ENCODE data around the gene CHCHD6. TPM values are rescaled to one million over a fixed set of nuclear protein-coding genes. Genes with fewer than 3 reads are reported as not detected.
A peak's percentile ranks its signal among the peaks of the same experiment; 100 is the strongest.

CHCHD6 gene, protein sequence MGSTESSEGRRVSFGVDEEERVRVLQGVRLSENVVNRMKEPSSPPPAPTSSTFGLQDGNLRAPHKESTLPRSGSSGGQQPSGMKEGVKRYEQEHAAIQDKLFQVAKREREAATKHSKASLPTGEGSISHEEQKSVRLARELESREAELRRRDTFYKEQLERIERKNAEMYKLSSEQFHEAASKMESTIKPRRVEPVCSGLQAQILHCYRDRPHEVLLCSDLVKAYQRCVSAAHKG
- 10 to 100 TPM in 2 of 4 donors, 1 to 10 TPM in 1, not detected in 1; 6.4 to 14.2 (median 10.3) TPM for total RNA-seq

DNA sequence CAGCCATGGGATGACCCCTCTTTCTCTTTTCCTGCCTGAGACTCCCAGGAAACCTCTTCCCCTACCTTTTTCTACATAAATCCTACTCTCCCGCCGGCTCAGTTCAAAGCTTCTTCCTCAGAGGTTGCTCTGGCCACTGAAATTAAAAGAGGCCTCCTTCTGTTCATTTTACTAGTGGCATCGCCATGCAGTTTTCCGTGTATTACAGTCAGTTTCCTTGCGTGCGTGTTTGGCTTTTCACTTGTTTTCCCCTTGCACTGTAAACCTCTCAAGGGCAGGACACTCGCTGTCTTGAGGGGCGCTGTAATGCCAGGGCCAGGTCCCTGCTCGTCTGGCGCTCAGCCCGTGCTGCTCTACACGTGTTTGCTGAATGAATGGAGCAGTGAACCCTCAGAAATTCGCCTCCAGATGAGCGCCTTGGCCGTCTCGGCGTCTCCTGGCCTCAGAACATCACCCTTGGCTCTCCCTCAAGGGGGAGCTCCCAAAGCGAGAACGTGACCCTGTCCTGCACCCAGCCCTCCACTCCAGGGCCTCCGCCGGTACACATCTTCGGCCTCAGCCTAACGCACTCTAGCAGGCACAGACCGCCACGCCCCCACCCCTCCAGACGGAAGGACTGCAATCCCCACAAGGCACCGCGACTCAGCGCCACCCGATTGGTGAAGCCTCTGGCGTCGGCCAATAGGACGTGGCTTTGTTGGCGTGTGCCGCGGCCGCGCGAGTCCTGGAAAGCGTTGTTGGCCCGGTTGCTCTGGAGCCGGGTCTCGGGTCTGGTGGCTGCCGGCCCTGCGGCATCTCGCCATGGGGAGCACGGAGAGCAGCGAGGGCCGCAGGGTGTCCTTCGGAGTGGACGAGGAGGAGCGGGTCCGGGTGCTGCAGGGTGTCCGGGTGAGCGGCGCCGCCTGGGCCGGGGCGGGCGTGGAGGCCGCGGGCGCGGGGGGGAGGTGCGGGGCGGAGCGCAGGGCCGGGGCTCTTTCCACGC lies at the start of gene CHCHD6:
Gene CHCHD6 (plus strand): TSS at position 729 of the 982 bp plus-strand sequence. CDS start 73 bp downstream, at position 802.
- H3K4me3 ChIP-seq: peak within 1 kb of the TSS; percentile 51 to 79
- peak; percentile 94 for DNase-seq
- H3K4me1 ChIP-seq: peaks cover 0 to 4% of the 10 kb centered on the region in 2 donors
- H3K27ac ChIP-seq: peak within 1 kb of the TSS in 1 of 2 donors; percentile 29
- H3K9me3 ChIP-seq: no peaks in the 10 kb centered on the region
- TF ChIP-seq, protein P1, sequence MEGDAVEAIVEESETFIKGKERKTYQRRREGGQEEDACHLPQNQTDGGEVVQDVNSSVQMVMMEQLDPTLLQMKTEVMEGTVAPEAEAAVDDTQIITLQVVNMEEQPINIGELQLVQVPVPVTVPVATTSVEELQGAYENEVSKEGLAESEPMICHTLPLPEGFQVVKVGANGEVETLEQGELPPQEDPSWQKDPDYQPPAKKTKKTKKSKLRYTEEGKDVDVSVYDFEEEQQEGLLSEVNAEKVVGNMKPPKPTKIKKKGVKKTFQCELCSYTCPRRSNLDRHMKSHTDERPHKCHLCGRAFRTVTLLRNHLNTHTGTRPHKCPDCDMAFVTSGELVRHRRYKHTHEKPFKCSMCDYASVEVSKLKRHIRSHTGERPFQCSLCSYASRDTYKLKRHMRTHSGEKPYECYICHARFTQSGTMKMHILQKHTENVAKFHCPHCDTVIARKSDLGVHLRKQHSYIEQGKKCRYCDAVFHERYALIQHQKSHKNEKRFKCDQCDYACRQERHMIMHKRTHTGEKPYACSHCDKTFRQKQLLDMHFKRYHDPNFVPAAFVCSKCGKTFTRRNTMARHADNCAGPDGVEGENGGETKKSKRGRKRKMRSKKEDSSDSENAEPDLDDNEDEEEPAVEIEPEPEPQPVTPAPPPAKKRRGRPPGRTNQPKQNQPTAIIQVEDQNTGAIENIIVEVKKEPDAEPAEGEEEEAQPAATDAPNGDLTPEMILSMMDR (IDR thresholded peaks at IDR 0.05): peak in 1 of 4 experiments; percentile 9
- no peak for TF ChIP-seq POLR2A (IDR thresholded peaks at IDR 0.05)
- no peaks in the 10 kb centered on the region for H3K27me3 ChIP-seq
- intact Hi-C loops (cut with DNase I; ENCODE audit: low total_unique reads): loop anchor here (5.0 kb wide), 1 partner anchor 278 kb away; the partner anchor contains the start of gene PLXNA1
- no peaks in the 10 kb centered on the region for H3K36me3 ChIP-seq

DNA sequence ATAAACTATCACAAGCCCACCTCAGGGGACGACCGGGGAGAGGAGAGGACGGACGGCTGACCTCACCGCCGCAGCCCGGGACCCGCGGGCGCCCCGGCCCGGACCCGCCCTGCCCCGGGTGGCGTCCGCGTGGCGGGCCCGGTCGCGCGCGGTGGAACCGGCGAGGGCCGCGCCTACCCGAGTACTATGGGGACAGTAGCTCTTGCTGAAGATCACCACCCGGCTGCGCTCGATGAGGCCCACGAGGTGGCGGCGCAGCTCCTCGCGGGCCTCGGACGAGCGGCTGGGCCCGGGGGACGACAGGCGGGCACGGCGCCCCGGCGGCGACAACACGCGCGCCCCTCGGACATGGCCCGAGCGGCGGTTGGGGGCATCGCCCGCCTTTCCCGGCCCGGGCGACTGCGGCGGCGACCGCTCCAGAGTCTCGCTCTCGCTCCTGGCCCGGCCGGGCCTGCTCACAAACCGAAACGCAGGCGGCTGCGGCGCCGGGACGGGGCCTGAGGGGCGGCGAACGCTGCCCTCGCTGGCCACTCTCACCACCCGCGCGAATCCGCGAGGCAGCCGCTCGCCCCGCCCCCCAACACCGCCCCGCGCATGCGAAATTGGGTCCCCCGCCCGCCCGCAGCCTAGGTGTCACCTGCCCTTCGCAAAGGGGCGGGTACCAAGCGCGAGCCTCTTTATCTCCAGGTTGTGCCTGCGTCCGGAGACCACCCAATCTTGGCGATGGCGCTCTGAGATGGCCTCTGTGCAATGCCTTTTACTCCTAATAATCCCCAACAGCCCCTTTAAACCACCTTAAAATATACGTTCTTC lies 49.3 kb upstream of the CHCHD6 start, which contains the start of gene TXNRD3:
Gene TXNRD3 (minus strand): TSS at position 554 of the 813 bp plus-strand sequence.
- Histone ChIP-seq H3K4me3 (peak within 1 kb of the TSS; percentile 40 to 83), H3K9me3 (no peaks in the 10 kb centered on the region), H3K27ac (peak within 1 kb of the TSS; percentile 78 to 84), H3K36me3 (no peaks in the 10 kb centered on the region), H3K4me1 (no peaks in the 10 kb centered on the region), H3K27me3 (no peaks in the 10 kb centered on the region)
- DNase-seq: peak; percentile 74 to 81
- TF ChIP-seq, protein P1 (IDR thresholded peaks at IDR 0.05): peak in 3 of 4 experiments; percentile 7 to 31 (median 10)
- peak; percentile 42 to 79 for TF ChIP-seq POLR2A (IDR thresholded peaks at IDR 0.05)
- intact Hi-C loops (cut with DNase I; ENCODE audit: low total_unique reads): no loop called here

DNA sequence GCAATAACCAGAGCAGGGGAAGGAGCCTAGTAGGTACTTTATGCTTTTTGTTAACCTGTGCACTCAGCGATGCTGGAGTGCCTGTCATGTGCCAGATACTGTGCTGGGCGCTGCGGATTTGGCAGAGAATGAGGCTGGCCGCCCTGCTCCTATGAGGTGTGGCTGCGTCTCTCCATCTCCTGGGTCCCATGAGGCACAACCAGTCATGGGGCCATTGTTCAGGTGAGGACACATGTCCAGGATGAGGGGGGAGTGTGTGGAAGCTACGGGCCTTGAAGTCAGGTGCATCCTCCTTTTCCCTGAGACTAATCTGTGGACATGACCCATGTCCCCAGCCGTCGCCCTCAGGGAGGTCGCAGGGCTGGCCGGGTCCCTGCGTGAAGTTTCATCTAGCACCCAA lies 48.2 kb upstream of the CHCHD6 start:
- TF ChIP-seq, protein P1 (IDR thresholded peaks at IDR 0.05): no peak
- no peak for TF ChIP-seq POLR2A (IDR thresholded peaks at IDR 0.05)
- no peak overlapping the region for H3K27ac ChIP-seq
- no peak for DNase-seq
- H3K36me3 ChIP-seq: no peaks in the 10 kb centered on the region
- no peak overlapping the region for H3K4me3 ChIP-seq
- no peaks in the 10 kb centered on the region for H3K9me3 ChIP-seq
- no peaks in the 10 kb centered on the region for H3K27me3 ChIP-seq
- H3K4me1 ChIP-seq: no peaks in the 10 kb centered on the region
- intact Hi-C loops (cut with DNase I; ENCODE audit: low total_unique reads): no loop called here

DNA sequence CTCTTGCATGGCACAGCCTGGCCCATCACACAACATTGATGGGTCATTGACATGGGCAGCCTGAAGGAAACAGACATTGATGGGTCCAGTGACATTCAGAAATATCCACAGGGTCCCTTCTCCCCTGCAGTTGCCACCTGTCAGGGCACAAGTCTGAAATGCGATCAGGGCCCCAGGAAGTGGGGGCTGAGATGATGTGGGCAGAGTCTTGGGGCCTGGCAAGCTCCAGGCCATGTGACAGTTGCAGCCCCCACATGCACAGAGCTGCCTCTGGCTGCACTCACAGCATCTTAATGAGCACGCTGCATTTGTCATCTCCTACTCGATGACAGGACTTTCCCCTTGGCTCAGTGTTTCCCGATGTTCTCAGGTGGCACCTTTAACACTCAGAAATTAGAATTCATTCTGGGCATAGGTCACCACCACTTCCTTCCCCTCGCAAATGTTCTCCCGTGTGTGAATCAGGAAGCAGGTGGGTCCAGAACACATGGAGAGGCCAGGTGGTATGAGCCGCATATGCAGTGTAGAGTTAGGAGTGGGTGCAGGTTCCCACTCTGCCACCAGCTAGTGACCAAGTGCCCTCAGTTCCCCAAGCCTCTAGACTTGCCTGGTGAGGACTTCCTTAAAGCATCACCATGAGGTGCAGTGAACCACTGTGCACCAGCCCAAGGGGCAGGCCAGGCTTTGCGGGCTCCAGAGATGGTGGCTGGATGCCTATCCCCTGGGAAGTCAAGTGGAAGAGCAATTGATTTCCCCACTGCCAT lies 47.5 kb upstream of the CHCHD6 start:
- Histone ChIP-seq H3K27me3 (no peaks in the 10 kb centered on the region), H3K4me3 (no peak overlapping the region), H3K36me3 (no peaks in the 10 kb centered on the region), H3K27ac (no peak overlapping the region), H3K9me3 (no peaks in the 10 kb centered on the region), H3K4me1 (no peaks in the 10 kb centered on the region)
- TF ChIP-seq, protein P1 (IDR thresholded peaks at IDR 0.05): no peak
- no peak for TF ChIP-seq POLR2A (IDR thresholded peaks at IDR 0.05)
- no peak for DNase-seq
- intact Hi-C loops (cut with DNase I; ENCODE audit: low total_unique reads): no loop called here
